ENCODE results near the gene SIGLEC9.

Gene SIGLEC9

DNA sequence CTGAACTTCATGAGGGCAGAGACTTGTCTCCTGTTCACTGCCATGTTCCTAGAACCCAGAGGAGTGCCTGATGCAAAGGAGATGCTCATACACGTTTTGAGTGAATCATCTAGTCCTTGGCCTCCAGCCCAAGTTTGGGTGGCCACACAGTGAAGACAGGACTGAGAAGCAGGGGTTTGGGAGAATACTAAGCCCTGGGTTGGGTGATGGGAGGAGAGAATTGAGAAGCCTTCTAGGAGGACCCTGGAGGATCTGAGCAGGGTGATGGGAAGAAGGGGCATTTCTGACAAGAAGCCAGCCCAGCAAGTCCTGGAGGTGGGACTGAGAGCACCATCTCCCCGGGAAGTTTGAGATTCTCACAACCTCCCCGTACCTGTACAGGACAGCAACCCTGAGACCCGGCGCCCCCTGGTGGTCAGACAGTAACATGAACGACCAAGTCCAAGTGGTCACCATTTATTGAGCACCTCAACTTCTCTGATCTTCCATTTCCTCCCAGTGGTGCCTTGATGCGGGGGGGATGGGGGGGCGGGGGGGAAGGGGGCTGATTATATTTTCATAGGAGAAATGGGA lies 27.5 kb upstream of the SIGLEC9 start:
- DNase-seq (ENCODE audit: low read depth in 3 of 3): peak; percentile 30 to 51 (median 47)

DNA sequence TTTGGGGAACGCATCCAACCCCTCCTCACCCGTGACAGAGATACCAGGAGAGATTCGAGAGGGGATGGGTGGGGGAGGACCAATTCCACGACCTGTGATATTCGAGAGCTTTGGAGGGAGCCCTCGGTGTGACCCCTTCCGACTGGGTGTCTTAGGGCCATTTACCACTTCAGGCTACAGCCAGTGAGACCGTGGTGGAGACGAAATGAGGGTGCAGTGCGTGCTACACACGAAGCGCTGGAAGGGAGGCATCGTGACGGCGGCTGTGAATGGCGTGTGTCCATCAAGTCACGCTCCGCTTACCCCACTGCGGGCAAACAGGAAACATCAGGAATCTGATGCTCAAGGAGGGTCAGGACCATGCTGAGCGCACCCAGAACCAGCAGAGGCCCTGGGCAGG lies 26.9 kb upstream of the SIGLEC9 start:
- DNase-seq (ENCODE audit: low read depth in 3 of 3): no peak

DNA sequence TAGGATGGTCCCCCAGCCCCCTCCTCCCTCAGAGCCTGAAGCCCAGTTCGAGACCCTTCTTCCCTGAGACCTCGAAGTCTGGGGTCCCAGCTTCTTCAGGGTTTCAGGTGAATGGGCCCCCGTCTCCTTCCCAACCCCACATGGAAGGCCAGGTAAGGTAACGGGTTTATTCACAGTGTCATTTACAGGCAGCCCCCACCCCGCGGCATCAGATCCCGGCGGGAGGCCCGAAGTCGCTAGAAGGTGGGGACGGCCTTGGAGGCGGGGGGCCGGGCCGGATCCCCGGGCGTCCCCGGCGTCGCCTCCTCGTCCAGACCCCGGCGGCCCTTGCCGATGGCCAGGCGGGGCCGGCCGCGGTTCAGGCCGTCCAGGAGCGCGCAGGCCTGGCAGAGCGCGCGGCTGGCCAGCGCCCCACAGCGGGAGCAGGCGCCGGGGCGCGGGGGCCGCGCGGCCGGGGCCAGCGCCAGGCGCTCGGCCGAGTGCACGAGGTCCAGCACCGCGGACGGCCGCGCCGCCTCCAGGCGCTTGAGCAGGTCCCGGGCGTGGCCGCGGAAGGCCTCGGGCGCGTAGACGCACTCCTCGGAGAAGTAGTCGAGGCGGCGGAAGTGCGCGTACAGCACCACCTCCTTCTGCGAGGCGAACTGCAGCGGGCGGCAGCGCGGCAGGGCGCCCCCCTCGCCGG lies 26.2 kb upstream of the SIGLEC9 start:
- no peak for DNase-seq (ENCODE audit: low read depth in 3 of 3)

DNA sequence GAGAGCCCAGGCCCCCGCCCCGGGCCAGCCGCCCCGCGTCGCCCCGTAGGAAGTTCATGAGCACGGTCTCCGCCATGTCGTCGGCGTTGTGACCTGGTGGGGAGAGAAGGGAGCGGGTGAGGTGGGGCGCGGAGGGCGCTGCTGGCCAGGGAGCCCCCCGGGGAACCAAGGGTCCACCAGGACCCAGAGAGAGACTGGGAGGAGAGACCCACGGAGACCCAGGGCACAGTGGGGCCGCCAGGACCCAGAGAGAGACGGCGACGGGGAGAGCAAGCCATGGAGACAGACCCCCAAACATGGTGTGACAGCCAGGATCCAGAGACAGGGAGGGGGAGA lies 25.7 kb upstream of the SIGLEC9 start:
- no peak for DNase-seq (ENCODE audit: low read depth in 3 of 3)

DNA sequence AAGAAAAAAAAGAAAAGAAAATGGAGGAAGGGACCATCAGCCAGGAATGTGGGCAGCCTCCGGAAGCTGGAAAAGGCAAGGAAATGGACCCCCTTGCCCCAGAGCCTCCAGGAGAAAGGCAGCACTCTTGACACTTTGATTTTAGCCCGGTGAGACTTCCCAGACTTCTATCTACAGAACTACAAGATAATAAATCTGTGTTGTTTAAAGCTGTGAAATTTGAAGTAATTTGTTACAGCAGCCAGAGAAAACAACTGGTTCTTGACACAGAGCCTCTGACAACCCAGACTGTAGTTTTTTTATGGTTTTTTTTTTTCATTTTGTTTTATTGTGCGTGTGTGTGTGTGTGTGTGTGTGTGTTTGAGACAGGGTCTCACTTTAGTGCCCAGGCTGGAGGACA lies 24.1 kb upstream of the SIGLEC9 start:
- DNase-seq (ENCODE audit: low read depth in 3 of 3): no peak

DNA sequence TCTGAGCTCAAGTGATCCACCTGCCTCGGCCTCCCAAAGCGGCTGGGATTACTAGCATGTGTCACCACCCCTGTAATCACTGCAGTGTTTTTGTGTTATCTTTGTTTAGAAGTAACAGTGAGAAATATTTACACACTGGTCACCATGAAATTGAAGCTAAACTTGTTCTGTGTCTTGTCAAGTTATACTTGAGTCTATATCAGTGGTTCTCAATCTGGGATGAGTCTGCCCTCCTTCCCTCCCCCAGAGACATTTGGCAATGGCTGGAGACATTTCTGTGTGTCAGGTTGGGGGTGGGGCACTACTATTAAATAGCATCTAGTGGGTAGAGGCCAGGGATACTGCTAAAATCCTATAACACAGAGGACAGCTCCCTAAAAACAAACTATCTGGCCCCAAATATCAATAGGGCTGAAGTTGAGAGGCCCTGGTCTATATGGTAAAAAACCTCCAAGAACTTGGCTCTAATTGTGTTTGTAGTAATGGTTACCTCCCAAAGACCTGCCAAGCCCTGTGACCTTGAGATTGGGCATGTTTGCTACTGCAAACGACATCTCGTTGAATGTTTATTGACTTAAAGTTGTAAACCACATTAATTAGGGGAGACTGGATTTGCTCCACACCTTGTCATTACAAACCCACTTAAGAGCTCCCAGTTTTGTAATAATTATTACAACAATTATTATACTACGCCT lies 23.4 kb upstream of the SIGLEC9 start:
- no peak for DNase-seq (ENCODE audit: low read depth in 3 of 3)

DNA sequence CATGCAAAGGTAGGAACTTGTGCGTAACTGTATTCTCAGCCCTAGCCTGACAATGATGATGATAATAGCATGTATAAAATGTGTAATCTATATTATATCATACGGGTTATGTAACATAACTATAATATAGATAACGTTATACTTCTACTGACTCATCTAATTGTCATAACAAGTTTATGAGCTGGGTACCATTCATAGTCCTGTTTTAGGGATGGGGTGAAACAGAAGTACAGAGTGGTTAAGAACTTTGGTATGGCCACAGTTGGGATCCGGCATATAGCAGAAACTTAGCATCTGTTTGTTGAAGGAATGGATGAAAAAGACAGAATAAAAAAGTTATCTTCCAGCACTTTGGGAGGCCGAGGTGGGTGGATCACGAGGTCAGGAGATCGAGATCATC lies 21.7 kb upstream of the SIGLEC9 start:
- no peak for DNase-seq (ENCODE audit: low read depth in 3 of 3)

DNA sequence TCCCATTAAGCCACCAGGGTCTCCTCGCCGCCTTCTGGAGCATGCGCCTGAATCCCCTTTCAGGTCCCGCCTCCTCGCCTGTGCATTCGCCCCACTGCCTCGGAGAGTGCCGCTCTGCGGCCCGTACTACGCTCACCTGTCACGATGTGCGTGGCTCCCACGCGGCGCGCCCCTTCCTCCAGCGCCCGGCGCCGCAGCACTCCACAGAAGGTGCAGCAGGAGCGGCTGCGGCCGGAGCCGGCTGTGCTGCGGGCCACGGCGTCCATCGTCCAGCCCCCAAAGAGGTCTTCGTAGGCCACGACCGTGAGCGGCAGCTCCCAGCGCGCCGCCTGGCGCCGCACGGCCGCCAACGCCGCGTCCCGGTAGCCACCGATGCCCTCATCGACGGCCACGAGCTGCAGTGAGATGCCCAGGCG lies 20.8 kb upstream of the SIGLEC9 start:
- DNase-seq (ENCODE audit: low read depth in 3 of 3): no peak

DNA sequence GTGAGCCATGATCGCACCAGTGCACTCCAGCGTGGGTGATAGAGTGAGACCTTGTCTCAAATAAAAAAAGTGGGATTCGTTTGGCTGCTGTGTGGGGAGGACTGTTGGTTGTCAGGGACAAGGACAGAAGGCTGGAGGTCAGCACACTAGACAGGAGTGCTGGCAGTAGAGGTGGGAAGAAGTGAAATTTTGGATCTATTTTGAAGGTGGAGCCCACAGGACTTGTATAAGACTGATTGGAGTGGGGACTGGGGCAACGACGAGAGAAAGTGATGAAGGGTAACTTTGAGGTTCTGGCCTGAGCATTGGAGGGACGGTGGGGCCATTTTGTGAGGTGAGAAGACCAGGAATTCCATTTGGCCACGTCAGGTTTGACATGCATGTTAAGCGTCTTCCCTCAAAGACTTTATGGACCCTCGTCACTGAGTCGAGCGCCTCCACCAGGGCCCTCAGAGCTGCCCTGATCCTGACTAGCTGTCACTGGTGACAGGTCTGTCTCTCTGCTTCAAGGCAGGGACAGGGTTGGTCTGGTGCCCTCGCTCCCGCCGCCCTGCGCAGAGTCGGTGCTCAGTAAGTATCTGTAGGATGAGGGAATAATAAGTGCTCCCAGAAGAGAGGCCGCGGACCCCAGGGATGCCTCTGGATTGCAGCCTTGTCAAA lies 17.2 kb upstream of the SIGLEC9 start:
- no peak for DNase-seq (ENCODE audit: low read depth in 3 of 3)

DNA sequence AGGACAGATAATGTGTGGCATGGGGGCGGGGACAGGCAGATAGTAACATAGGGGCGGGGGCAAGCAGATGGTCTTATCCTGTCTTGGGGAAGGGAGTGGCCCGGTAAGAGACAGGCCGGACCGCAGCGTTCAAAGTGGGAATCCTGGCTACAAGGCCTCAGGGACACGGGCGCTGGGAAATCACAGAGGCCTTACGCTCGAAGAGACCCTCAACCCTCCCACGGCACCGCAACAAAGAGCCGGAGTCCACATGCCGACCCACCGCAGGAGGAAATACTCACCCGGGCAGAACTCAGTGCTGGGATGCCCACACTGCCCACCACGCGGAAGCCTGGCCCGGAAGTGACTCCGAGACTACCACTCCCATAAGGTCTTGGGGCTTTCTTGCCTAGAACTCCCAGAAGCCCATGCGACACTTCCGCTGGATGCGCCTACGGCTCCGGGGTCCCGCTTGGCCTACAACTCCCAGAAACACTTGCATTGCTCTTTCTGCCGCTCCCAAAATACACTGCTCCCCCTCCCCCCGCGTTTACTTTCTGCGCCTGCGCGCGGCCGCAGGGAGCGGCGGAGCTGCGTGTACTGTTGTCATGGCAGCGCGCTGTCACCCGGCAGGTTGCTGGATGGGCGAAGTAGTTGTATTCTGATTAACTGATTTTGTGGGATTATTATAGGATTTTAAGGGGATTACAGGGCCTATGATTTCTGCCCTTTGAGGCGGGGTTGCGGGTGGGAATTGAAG lies 16.5 kb upstream of the SIGLEC9 start, which contains the start of gene CTU1:
TSS of gene CTU1 (minus strand) at position 344 of the 739 bp plus-strand sequence. CDS start 3,840 bp downstream, outside the sequence.
- DNase-seq (ENCODE audit: low read depth in 3 of 3): peak; percentile 87 to 98 (median 97)

DNA sequence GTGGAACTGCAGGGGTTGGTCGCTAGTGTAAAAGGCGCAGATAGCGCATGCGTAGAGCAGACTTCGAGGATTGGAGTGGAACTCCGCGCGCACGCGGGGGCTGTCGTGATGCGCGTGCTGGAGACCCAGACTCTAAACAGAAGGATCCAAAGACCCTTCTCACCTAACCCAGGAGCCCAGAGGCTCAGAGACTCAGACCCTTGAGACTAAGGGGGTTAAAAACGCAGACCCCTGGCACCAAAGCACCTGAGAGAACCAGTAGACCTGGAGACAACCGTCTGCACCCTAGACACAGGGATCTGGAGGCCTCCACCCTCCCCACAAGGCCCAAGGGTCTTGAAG lies 15.9 kb upstream of the SIGLEC9 start:
- DNase-seq (ENCODE audit: low read depth in 3 of 3): no peak

DNA sequence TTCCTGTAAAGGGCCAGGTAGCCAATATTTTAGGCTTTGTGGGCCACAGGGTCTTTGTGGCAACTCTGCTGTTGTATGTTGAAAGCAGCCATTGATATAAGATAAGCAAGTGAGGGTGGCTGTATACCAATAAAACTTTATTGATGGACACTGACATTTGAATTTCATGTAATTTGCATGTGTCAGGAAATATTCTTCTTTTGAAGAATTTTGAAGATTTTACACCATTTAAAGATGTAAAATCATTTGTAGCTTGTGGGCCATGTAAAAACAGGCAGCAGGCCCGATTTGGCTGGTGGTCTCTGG lies 14.1 kb upstream of the SIGLEC9 start:
- DNase-seq (ENCODE audit: low read depth in 3 of 3): no peak

DNA sequence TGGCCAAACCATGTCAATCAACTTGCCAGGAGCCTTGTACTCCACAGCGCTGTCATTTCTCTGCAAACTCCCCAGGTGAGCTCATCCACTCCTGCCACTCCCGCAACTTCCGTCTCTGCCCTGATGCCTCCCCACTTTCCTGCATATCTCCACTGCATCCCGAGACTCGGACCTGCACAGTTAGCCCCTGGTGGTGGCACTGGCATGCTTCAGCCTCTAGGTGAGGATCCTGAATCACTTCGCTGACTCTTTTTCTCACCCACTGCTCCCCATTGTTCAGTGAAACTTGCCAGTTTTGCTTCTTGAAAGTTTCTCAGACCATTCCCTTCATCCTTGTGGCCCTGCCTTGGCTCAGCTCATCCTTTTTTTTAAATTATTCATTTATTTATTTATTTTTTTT lies 13.1 kb upstream of the SIGLEC9 start:
- DNase-seq (ENCODE audit: low read depth in 3 of 3): no peak

DNA sequence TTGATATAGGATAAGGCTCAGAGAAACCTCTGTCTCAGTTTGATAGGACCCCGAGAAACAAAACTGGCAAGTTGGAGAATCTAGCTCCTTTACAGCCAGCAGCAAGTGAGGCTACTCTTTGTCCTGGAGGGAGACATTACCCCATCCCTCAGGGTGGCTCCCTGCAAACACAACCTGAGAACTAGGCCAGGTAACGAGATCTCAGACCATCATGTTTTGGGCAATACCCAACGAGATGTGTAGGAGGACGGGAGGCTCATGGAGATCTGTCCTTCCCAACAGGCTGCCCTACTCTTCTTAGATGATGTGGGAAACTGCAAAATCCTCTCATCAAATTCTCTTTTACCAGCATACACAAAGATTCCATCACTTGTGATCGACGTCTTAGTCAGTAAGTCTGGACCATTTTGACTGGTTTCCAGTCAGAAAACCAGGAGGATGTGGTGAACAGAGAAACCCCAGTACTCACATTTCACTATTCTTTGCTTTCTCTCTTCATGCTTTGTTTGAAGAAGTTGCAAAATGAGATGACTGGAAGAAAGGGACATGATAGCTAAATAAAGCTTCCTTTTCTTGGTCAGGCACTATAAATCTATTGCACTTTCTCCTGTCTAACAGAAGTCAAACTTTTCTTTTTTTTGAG lies 10.5 kb upstream of the SIGLEC9 start:
- DNase-seq (ENCODE audit: low read depth in 3 of 3): no peak

DNA sequence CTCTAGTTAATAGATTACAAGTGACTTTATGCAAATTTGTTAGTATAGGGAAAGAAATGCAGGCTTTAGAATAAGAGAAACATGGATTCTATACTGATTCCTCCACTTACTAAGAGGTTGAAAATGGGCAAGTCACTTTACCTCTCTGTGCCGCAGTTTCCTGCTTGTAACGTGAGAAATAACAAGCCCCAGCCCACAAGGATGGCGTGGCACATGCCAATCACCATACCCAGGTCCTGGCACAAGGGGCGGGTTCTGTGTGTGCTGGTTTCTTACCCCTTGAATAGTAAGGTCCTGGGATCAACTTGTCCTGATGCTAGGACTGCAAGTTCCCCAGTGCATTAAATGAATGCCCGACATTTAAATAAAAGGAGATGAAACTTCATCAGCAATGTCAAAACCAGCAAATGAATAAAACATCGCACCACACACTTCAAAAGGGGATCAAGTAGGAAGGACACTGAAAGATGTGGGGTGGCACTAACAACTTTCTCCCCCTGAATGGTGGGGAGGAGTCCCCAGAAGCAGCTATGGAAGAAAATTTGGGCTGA lies 7.9 kb upstream of the SIGLEC9 start:
- no peak for DNase-seq (ENCODE audit: low read depth in 3 of 3)

DNA sequence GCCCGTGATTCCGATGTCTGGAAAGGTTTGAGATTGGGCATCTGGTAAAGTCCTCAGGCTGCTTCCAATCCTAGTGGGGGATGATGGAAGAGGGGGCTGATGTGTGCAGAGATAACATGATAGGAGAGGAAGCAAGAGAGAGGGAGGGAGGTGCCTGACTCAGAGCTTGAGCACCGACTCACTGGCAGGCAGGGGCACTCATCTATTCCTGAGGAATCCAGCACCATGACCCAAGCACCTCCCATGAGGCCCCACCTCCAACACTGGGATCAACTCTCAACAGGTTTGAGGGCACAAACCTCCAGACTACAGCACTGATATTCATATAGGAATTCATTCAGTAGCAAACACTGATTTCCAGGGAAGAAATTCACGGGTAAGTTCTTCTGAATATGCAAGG lies 5.6 kb upstream of the SIGLEC9 start:
- DNase-seq (ENCODE audit: low read depth in 3 of 3): no peak

DNA sequence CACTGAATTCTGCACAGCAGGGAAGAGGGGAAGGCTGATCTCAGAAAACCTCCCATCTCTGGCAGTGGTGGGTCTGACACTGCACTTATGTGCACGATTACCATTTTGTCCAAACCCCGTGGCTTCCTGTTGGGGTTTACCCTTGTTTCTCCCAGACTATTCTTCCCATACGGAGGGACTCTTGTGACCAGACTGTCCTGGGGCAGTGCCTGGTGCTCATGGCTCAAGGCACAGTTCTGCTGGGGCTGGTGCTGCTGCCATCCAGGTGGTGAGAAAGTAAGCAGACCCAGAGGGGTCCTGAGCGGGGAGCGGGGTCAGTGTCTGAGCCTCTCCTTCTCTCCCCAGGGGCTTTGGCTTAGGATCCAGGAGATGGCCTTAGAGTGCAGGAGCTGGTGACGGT lies 5.1 kb upstream of the SIGLEC9 start:
- DNase-seq (ENCODE audit: low read depth in 3 of 3): no peak

DNA sequence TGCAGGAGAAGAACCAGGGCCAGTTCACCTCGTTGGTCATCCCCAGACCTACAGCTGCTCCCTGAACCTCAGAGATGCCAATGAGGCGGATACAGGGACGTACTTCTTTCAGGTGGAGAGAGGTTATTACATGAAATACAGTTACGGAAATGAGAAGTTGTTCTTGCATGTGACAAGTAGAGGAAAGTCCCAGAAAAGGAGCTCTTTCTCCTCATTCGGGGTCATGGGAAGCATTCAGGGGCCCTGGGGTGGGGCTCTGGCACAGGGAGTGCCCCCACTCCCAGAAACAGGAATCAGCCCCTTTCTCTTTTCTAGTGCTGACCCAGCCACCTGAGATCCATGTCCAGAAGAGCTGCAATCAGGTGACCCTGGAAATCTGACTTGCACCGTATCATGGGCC lies 4.5 kb upstream of the SIGLEC9 start:
- no peak for DNase-seq (ENCODE audit: low read depth in 3 of 3)

DNA sequence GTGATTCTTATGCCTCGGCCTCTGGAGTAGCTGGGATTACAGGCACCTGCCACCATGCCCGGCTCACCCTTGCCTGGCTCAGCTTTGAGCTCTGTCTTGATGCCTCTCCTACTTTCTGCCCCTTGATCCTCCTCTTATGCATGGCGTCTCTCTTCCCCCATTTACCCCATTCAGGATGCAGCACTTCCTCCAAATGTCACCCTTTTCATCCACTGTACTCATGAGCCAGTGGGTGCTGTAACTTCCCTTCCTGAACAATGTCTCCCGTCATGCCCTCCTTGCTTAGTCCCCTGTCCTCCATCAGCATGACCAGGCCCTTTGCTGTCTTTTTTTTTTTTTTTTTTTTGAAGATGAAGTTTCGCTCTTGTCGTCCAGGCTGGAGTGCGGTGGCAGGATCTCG lies 3.4 kb upstream of the SIGLEC9 start:
- DNase-seq (ENCODE audit: low read depth in 3 of 3): no peak

DNA sequence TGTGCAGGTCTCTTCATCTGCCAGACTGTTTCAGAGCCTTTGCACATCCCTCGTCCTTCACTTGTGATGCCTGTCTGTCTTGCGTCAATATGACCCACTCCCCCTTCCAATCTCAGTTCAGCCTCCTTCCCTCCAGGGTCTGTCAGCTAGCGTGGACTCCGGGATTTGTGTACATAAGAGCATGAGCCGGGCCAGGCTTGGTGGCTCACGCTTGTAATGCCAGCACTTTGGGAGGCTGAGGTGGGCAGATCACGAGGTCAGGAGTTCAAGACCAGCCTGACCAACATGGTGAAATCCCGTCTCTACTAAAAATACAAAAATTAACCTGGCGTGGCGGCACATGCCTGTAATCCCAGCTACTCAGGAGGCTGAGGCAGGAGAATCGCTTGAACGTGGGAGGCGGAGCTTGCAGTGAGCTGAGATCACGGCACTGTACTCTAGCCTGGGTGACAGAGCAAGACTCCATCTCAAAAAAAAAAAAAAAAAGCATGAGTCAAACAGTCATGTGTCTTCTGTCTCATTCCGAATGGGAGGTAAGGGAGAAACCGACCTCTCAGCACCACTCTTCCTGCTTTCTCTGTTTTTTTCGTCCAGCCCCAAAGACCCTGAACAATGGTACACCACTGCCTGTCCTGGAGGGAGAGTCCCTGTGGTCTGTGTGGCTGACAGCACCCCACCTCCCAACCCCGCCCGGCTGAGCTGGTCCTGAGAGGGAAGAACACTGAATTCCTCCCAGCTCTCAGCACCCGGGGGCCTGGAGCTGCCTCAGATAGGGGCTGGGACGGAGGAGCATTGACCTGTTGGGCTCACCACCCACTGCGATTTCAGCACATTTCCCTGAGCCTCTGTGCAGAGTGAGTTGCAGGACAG lies 2.4 kb upstream of the SIGLEC9 start:
- no peak for DNase-seq (ENCODE audit: low read depth in 3 of 3)

DNA sequence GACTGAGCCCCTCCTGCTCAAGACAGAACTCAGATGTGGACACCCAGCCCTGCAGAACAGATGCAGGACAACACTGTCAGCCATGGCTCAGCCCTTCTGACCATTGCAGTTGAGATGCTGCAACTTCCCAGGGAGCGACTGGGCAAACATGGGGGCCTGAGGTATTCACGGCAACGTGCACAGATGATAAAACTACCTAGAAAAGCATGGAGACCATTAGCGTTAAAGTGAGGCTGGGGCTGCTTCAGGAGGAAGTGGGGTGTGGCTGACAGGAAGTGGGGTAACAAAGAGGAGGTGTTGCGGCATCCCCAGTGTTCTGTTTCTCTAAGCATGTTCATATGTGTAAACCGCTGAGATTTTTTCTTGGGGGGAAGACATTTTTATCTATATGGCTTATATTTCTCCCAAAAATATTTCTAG lies 1.3 kb upstream of the SIGLEC9 start:
- DNase-seq (ENCODE audit: low read depth in 3 of 3): no peak
